Ovary (tissue), 3 donors: Measurements from ENCODE around the gene COA8.

Experiments used
- CTCF ChIP-seq, 3 donors: fragments of 450-650 bp in 2 of 3; fragments of 200-600 bp in 1 of 3; IDR thresholded peaks; one replicate each; pipeline versions ENCODE4 v1.5.1 to v1.8.0; 2016 to 2022; ENCODE audit warnings: antibody characterized with exemption in 3 of 3, mild to moderate bottlenecking in 1 of 3
- EP300 ChIP-seq: sonication (generic); formaldehyde crosslinking; IDR thresholded peaks from one replicate; pipeline ENCODE4 v1.6.1; 2017; ENCODE audit warnings: antibody characterized with exemption
- POLR2A ChIP-seq: fragments of 450-650 bp; IDR thresholded peaks from one replicate; pipeline ENCODE4 v1.6.1; 2017; ENCODE audit warnings: antibody characterized with exemption, mild to moderate bottlenecking, moderate library complexity
- donor health status: DM: no; HTN: no; CAD: no.

- TF ChIP-seq CTCF (IDR thresholded peaks at IDR 0.05), result no peak
- no peak for TF ChIP-seq POLR2A
- no peak for TF ChIP-seq EP300
Observed at GRCh38 chr14:103607822-103608221, 45.1 kb downstream of the COA8 start.
